Psoas muscle (tissue), 8 donors: Measurements from ENCODE around the gene FMO2. TPM values are rescaled to one million over a fixed set of nuclear protein-coding genes. Genes with fewer than 3 reads are reported as not detected.
A peak's percentile ranks its signal among the peaks of the same experiment; 100 is the strongest.

Experiments
- ATAC-seq, 4 donors: fragments of 200-7000 bp; cut with Tn5 transposase; one replicate each; pipeline ENCODE4 v1.9.1; 2020; ENCODE audit warnings: moderate library complexity in 3 of 4, mild to moderate bottlenecking in 2 of 4
- DNase-seq, 2 donors: peaks; one replicate each; pipeline ENCODE4 v3.0.0-alpha.2; 2020
- H3K27ac ChIP-seq: fragments of 200-600 bp; one replicate; pipeline ENCODE4 v1.8.0; 2022
- H3K27me3 ChIP-seq, 3 donors: fragments of 200-600 bp in 1 of 3; one replicate each; pipeline versions ENCODE4 v1.6.1 to v1.8.0; 2013 to 2022; ENCODE audit warnings: low read length in 2 of 3, mild to moderate bottlenecking in 2 of 3, moderate library complexity in 1 of 3; ENCODE audit not compliant: insufficient read depth in 3 of 3
- H3K36me3 ChIP-seq, 2 donors: fragments of 200-600 bp in 1 of 2; one replicate each; pipeline versions ENCODE4 v1.6.1 to v1.8.0; 2013 to 2022; ENCODE audit warnings: low read depth in 1 of 2, mild to moderate bottlenecking in 1 of 2, moderate library complexity in 1 of 2; ENCODE audit not compliant: insufficient read depth in 1 of 2
- H3K4me1 ChIP-seq: fragments of 200-600 bp; one replicate; pipeline ENCODE4 v1.8.0; 2022
- H3K4me3 ChIP-seq: fragments of 200-600 bp; one replicate; pipeline ENCODE4 v1.8.0; 2022; ENCODE audit warnings: mild to moderate bottlenecking
- H3K9me3 ChIP-seq: fragments of 200-600 bp; one replicate; pipeline ENCODE4 v1.8.0; 2022
- WGBS, 3 donors: extraction: QIAGEN DNeasy Blood & Tissue Kit; methylation state at CpG; one replicate each; pipeline versions ENCODE4 v1.1.6 to v1.1.7; 2013; 5-methylcytosine and 5-hydroxymethylcytosine counted together
- intact Hi-C, 2 donors: fragments of 100-400 bp; cut with DNase I; formaldehyde crosslinking; loops; one replicate each; pipeline versions ENCODE4 v1.11.0 to v1.14.2; 2022
- polyA plus RNA-seq, 3 donors: library from polyadenylated mRNA; stranded (reverse); fragments of 200-250 nt; gene quantifications; one replicate each; pipeline ENCODE4 v1.2.3, GENCODE V29; 2013
- total RNA-seq, 4 donors: library from RNA; stranded (reverse); fragmentation: NEBNext Ultra II Directional in 2 of 4; extraction: Animal tissue kit (Norgen Biotek cat#: 25700) in 2 of 4; gene quantifications; one replicate each; pipeline versions ENCODE4 v1.2.1 to v1.2.4, GENCODE V29; 2021 to 2023
- TF ChIP-seq, protein P1 (sequence below): fragments of 200-600 bp; IDR thresholded peaks from one replicate; pipeline ENCODE4 v1.8.0; 2022; ENCODE audit warnings: antibody characterized with exemption
- donor health status: healthy with polysubstance abuse.
- donor health status: DM: no; HTN: no; CAD: no; lungs with moderate emphysema.
- donor health status: Bipolar disorder and iron deficiency.
- donor health status: healthy.
- donor health status: DM: yes; HTN: yes; CAD: no.
- donor health status: DM: no; HTN: no; CAD: no.
- donor health status: DM: no; HTN: no; CAD: no.
- donor health status: DM: yes; HTN: yes; CAD: no.

FMO2 gene
- total and polyA plus RNA-seq, 7 donors: 6.9 to 54.1 (median 17.1) TPM

DNA sequence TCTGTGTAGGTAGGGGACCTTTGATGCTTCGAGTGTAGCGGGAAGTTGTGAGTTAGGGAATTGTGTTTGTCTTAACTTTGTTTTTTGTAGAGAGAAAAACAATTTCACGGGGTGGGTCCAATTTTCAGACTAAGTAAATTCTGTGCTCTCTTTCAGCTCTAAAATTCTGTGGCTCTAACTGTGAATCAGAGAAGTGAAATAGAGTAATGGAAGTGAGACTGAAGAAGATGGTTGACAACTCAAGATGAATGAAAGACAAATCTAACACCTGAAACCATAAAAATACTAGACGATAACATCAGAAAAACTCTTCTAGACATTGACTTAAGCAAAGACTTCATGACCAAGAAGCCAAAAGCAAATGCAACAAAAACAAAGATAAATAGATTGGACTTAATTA lies 58.8 kb downstream of the FMO2 start:
- Histone ChIP-seq H3K4me3 (no peak overlapping the region), H3K4me1 (no peaks in the 10 kb centered on the region), H3K36me3 (no peaks in the 10 kb centered on the region), H3K9me3 (no peaks in the 10 kb centered on the region), H3K27me3 (no peaks in the 10 kb centered on the region), H3K27ac (no peak overlapping the region)
- intact Hi-C loops: no loop called here
- TF ChIP-seq, protein P1, sequence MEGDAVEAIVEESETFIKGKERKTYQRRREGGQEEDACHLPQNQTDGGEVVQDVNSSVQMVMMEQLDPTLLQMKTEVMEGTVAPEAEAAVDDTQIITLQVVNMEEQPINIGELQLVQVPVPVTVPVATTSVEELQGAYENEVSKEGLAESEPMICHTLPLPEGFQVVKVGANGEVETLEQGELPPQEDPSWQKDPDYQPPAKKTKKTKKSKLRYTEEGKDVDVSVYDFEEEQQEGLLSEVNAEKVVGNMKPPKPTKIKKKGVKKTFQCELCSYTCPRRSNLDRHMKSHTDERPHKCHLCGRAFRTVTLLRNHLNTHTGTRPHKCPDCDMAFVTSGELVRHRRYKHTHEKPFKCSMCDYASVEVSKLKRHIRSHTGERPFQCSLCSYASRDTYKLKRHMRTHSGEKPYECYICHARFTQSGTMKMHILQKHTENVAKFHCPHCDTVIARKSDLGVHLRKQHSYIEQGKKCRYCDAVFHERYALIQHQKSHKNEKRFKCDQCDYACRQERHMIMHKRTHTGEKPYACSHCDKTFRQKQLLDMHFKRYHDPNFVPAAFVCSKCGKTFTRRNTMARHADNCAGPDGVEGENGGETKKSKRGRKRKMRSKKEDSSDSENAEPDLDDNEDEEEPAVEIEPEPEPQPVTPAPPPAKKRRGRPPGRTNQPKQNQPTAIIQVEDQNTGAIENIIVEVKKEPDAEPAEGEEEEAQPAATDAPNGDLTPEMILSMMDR: no peak
- ATAC-seq: no peak
- WGBS, 3 donors: 84 to 88% (median 85%) methylated on average over 4 of the region's 4 CpGs
- DNase-seq: no peak

DNA sequence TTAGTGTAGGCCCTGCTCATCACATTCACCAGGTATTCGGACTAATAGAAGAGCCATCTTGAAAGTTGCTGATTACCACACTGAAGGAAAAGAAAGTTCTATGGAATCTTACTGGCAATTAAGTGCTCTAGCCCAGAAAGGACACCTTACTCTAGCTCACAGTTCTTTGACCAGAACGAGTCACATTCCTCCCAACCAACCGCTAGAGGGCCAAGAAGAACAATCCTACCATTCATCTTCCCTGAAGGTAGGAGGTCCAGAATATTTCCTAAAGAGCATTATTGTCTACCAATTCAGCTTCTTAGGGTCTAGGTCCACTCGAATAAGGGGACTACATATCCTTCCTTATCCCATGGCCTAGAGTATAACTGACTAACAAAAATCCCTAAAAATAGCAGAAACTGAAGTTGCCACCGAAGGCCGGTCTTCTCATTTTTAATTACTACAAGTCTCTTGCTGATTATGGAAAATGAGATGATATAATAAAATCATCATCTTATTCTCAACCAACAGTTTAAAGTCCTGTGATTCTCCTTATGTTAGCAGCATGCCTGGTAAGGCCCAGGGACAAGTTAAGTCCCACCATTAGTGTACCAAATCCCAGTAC lies 60.5 kb downstream of the FMO2 start:
- 42 to 44% (median 42%) methylated on average over 6 of the region's 6 CpGs for WGBS, 3 donors
- Histone ChIP-seq H3K36me3 (no peaks in the 10 kb centered on the region), H3K27me3 (no peaks in the 10 kb centered on the region), H3K4me3 (no peak overlapping the region), H3K9me3 (no peaks in the 10 kb centered on the region), H3K27ac (no peak overlapping the region), H3K4me1 (no peaks in the 10 kb centered on the region)
- peak in 2 of 4 donors; percentile 30 to 49 for ATAC-seq
- DNase-seq: no peak
- intact Hi-C loops: loop anchor here (1.0 to 5.0 kb wide), 2 partner anchors 67 to 68 kb away; partner anchors contain the start of gene FMO4 (in 1 of the 2)
- TF ChIP-seq, protein P1: peak; percentile 51

DNA sequence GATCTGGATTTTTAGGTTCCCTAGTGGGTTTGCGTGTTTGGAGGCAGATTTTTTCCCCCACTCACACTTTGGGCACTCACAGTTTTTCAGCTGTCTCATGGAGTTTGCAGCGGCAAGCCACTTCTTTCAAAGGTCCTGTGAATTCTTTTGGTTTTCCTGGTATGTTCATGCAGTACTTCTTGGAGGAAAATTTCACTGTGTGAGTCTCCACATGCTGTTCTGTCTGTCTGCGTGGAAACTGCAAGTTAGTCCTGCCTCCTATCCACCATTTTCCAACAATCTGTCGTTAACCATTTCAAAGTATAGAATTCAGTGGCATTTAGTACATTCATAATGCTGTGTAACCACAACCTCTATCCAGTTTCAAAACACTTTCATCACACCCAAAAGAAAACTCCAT lies 62.4 kb downstream of the FMO2 start:
- Histone ChIP-seq H3K9me3 (no peaks in the 10 kb centered on the region), H3K36me3 (no peaks in the 10 kb centered on the region), H3K4me1 (no peaks in the 10 kb centered on the region), H3K27me3 (peaks cover 0 to 6% (median 0%) of the 10 kb centered on the region in 3 donors), H3K4me3 (no peak overlapping the region), H3K27ac (no peak overlapping the region)
- DNase-seq (no peak), ATAC-seq (no peak)
- intact Hi-C loops: loop anchor here in 1 of 2 donors (5.0 kb wide), 1 partner anchor 65 kb away; the partner anchor contains the start of gene FMO4
- WGBS, 3 donors: 88 to 98% (median 90%) methylated on average over 4 of the region's 4 CpGs
- TF ChIP-seq, protein P1: no peak

DNA sequence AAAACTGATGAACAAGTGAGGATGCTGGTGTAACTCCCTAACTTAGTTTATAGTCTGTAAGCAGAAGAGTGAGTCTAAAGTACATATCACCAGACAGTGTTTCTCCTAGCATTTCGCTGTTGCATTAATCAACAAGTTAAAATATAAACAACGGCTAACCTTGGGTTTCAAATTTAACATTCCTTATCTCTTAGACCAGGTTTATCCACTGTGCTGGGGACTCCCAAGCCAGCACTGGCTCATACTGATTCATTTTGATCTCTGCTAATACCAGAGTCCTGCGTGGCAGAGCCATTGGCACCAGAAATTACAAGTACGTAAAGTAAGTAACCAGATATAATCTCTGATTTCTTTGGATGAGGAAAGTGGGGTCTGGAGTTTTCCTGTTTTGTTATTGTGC lies 63.2 kb downstream of the FMO2 start, which contains the start of gene FMO1:
Gene FMO1, plus strand, starts transcription at position 193 of the 400 bp plus-strand sequence. CDS start 9,594 bp downstream, outside the sequence.
- Histone ChIP-seq H3K4me1 (no peaks in the 10 kb centered on the region), H3K27me3 (peaks cover 0 to 13% (median 0%) of the 10 kb centered on the region in 3 donors), H3K9me3 (no peaks in the 10 kb centered on the region), H3K27ac (no peak within 1 kb of the TSS), H3K4me3 (no peak within 1 kb of the TSS), H3K36me3 (no peaks in the 10 kb centered on the region)
- intact Hi-C loops: loop anchor here in 1 of 2 donors (5.0 kb wide), 1 partner anchor 64 kb away; the partner anchor contains the start of gene FMO4
- 71 to 76% (median 74%) methylated on average over 4 of the region's 4 CpGs for WGBS, 3 donors
- no peak for DNase-seq
- ATAC-seq: no peak
- TF ChIP-seq, protein P1: no peak
